Measurements from ENCODE around the gene PLCD1. TPM values are rescaled to one million over a fixed set of nuclear protein-coding genes. Genes with fewer than 3 reads are reported as not detected.

PLCD1 gene
- total and polyA plus RNA-seq, 8 donors, result 33.3 to 54.3 (median 44.6) TPM

- TF ChIP-seq CTCF (IDR thresholded peaks at IDR 0.05), result no peak
- ATAC-seq, result no peak
- Histone ChIP-seq H3K27ac (no peak overlapping the region), H3K27me3 (no peaks in the 10 kb centered on the region), H3K4me1 (peaks cover 4 to 19% of the 10 kb centered on the region in 2 donors), H3K36me3 (peaks cover 0 to 54% of the 10 kb centered on the region in 2 donors), H3K9me3 (peaks cover 0 to 6% of the 10 kb centered on the region in 2 donors), H3K4me3 (no peak overlapping the region)
- intact Hi-C loops (cut with DNase I), result no loop called here
- peak in 2 of 4 donors; percentile 27 to 42 for DNase-seq
Measured at GRCh38 chr3:38019658-38020341, 9.6 kb downstream of the PLCD1 start.

- DNase-seq (peak in 1 of 4 donors; percentile 46), ATAC-seq (no peak)
- Histone ChIP-seq H3K27me3 (no peaks in the 10 kb centered on the region), H3K4me1 (peaks cover 3 to 13% of the 10 kb centered on the region in 2 donors), H3K27ac (no peak overlapping the region), H3K4me3 (no peak overlapping the region), H3K36me3 (peaks cover 0 to 60% of the 10 kb centered on the region in 2 donors), H3K9me3 (peaks cover 0 to 6% of the 10 kb centered on the region in 2 donors)
- intact Hi-C loops (cut with DNase I), result no loop called here
- TF ChIP-seq CTCF (IDR thresholded peaks at IDR 0.05), result no peak
Measured at GRCh38 chr3:38018296-38019266, 10.9 kb downstream of the PLCD1 start.

- intact Hi-C loops (cut with DNase I), result no loop called here
- DNase-seq, result peak in 2 of 4 donors; percentile 24 to 35
- Histone ChIP-seq H3K36me3 (peaks cover 0 to 60% of the 10 kb centered on the region in 2 donors), H3K27ac (no peak overlapping the region), H3K4me3 (no peak overlapping the region), H3K27me3 (no peaks in the 10 kb centered on the region), H3K9me3 (peaks cover 0 to 6% of the 10 kb centered on the region in 2 donors), H3K4me1 (peaks cover 0 to 4% of the 10 kb centered on the region in 2 donors)
- ATAC-seq, result no peak
- no peak for TF ChIP-seq CTCF (IDR thresholded peaks at IDR 0.05)
Measured at GRCh38 chr3:38017445-38018295, 11.8 kb downstream of the PLCD1 start.

GRCh38 chr3:38016847-38017444 lies 12.5 kb downstream of the PLCD1 start:
- intact Hi-C loops (cut with DNase I), result no loop called here
- Histone ChIP-seq H3K4me3 (no peak overlapping the region), H3K4me1 (no peaks in the 10 kb centered on the region), H3K27ac (no peak overlapping the region), H3K9me3 (peaks cover 0 to 6% of the 10 kb centered on the region in 2 donors), H3K36me3 (peaks cover 0 to 60% of the 10 kb centered on the region in 2 donors), H3K27me3 (no peaks in the 10 kb centered on the region)
- DNase-seq (peak in 1 of 4 donors; percentile 14), ATAC-seq (no peak)
- TF ChIP-seq CTCF (IDR thresholded peaks at IDR 0.05), result no peak
